NCI-H82 treated with DMSO at 0.1 percent for 48 hours (cell line): ENCODE data around the gene MEIS3.

Experiments
- DNase-seq: peaks from one replicate; lab custom pipeline; 2025; ENCODE audit not compliant: unreplicated experiment; lab: John Stamatoyannopoulos, UW

MEIS3 gene

DNA sequence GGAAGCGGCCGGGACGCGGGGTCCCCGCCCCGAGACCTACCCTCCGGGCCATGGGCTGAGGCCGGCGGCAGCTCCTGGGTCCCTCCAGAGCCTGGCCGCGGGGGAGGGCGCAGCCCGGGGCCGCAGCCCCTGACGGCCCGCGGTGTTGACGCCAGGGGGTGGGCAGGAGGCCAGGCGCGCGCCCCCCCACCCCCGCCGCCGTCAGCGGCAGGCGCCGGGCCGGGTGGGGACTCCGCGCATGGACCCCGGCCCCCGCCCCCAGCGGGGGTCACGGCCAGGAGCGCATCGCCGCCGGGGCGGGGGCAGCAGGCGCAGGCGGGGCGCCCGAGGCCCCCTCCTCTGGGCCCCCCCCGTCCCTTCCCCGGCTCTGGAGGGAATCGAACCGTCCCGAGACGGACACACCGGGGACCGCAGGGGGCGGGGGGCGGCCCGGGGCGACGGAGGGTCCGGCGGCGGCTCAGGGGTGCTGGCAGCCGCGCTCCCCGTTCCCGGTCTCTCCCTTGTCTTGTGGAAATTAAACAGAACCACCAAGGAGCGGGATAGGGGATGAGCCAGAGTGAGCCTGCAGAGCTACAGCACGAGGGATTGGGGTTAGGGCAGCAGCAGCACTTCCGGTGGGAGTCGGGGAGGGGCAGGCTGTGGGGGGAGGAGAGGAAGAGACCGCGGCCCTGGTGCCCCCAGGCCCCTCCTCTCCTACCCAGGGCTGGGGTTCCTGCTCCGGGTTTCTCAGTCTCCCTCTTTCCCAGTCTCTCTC lies at the start of gene MEIS3:
Gene MEIS3 (minus strand): TSS at position 498 of the 754 bp plus-strand sequence. CDS start 446 bp downstream, at position 52.
- DNase-seq, result no peak

DNA sequence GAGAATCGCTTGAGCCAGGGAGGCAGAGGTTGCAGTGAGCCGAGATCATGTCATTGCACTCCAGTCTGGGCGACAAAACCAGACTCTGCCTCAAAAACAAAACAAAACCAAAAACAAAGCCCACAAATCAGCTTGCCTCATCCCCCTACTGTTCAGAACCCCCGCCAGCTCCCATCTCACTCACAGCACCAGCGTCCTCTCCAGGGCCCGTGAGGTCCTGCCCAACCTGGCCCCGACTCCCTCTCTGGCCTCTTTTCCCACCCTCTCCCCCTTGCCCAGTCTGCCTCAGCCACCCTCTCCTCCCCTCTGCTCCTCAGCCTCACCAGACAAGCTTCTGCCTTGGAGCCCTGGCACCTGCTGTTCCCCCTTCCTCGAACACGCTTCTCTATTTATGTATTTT lies 48.6 kb upstream of the MEIS3 start:
- no peak for DNase-seq

- no peak for DNase-seq
Measured at GRCh38 chr19:47465957-47466356, 46.6 kb upstream of the MEIS3 start.

DNA sequence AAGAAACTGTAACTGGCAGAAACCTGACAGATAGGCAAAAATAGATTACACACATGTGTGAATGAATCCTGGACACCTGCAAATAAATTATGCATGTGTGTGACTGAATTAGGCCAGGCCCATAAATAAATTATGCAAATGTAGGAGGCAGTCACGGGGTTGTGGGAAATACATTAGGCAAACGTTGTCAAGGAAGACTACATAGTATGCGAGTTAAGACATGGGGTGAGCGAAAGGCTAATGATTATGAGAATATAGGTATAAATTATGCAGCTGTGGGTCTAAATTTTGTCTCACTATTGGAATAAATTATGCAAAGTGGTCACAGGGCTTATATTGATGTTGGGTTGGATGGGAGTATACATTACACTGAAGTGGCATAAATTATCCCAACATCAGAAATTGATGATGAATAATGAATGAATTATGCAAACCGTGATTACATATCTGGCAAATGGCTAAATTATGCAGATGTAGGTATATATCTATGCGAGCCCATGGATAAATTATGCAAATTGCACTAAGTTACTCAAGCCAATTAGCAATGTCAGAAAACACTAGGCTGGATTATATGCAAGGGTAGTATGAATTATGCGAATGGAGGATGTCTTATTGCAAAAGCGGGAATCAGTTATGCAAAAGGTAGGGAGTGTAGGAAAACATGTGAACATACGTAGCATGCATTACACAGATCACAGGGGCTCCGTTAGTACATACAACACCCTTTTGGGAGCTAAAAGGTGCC lies 45.5 kb upstream of the MEIS3 start:
- no peak for DNase-seq

- DNase-seq, result no peak
Measured at GRCh38 chr19:47461876-47462275, 42.5 kb upstream of the MEIS3 start.

DNA sequence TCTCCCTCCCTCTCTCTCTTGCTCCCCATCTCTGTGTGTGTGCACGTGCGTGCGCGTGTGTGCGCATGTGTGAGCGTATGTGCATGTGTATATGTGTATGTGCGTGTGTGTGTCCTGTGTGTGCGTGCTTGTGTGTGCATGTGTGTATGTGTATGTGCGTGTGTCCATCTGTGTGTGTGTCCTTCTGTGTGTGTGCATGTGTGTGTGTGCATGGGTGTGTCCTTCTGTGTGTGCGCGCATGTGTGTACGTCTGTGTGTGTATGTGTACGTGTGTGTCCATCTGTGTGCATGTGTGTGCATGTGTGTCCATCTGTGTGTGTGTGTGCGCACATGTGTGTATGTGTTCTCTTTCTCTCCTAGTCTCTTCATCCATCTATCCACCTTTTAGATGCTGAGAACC lies 40.1 kb upstream of the MEIS3 start:
- DNase-seq, result no peak

DNA sequence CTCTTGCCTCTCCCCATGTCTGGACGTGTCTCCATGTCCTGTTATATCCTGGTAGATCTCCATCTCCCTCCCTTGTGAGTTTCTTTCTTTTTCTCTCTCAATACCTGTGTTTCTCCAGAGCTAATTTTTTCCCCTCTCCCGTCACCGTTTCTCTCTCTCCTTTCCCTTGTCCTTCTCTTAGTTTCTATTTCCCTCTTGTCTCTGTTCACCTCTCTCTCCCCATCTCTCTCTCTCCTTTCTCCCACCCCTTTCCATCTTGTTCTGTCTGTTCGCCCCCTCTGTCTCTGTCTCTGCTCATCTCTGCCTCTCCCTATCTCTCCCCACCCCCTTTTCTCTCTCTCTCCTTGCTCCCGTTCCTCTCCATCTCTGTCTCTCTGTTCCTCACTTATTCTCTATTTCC lies 39.3 kb upstream of the MEIS3 start:
- DNase-seq, result no peak

DNA sequence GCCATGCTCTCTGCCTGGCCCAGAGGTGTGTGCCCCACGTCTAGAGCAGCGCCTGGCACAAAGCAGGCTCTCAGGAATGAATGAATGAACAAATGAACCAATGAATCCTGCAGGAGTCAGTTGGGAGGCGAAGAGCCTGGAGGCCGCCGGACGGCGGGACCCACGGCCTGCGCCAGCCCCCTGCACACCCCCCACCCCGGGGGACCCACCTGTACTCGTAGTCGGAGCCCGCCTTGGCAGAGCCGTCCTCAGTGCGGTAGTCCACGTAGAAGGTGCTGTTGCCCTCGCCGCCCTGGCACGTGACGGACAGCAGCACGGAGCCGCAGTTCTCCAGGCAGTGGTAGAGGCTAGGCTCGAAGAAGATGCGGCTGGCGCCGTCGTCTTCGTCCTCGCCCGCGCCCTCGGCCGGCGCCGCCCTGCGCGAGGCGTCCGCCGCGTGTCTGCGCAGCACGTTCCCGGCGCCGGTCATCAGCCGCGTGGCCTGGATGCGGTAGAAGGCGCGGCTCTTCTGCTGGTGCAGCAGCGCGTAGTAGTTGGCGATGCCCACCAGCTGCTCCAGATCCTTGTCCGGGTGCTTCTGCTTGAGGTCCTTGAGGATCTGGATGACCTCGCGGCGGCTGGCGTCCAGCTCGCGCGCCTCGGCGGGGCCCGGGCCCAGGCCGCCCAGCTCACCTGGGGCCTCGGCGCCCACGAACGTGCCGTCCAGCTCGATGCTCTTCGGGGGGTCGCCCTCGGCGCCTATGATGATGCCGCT lies 37.6 kb upstream of the MEIS3 start:
- DNase-seq, result no peak

GRCh38 chr19:47450478-47450877 lies 31.2 kb upstream of the MEIS3 start:
- no peak for DNase-seq

- no peak for DNase-seq
Measured at GRCh38 chr19:47448360-47448727, 29.0 kb upstream of the MEIS3 start.

DNA sequence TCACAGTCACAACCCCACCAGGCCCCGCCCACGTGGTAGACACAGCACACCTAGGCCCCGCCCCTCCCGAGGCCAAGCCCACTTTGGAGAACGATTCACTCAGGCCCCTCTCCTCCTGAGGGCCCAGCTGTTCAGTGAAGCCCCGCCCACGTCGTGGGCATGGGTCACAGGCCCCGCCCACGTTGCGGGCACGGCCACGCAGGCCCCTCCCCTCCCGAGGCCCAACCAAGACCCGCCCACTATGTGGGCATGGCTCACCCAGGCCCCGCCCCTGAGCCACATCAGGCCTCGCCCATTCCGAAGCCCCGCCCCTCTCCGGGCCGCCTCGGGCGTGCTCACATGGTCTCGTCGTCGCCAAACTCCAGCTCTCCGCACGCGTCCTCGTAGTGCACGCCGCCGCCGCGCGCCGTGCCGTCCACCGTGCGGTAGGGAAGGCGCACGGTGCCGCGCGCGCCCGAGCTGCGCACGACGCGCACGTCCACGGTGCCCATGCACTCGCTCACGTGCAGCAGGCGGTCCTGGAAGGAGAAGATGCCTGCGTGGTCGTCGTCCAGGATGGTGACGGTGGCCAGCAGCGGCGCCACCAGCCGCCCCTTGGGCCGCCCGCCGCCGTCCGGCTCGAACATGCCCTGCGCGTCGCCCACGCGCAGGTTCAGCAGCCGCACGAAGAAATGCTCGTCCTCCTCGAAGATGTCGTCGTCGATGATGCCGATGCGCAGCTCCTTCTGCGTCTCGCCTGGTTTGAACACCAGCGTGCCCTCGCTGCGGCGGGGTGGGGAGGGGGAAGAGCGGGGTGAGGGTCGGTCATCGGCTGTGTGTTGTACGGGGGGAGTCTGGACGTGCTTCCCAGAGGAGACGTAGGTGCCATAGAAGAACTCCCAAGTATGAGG lies 28.4 kb upstream of the MEIS3 start:
- peak; percentile 95 for DNase-seq

DNA sequence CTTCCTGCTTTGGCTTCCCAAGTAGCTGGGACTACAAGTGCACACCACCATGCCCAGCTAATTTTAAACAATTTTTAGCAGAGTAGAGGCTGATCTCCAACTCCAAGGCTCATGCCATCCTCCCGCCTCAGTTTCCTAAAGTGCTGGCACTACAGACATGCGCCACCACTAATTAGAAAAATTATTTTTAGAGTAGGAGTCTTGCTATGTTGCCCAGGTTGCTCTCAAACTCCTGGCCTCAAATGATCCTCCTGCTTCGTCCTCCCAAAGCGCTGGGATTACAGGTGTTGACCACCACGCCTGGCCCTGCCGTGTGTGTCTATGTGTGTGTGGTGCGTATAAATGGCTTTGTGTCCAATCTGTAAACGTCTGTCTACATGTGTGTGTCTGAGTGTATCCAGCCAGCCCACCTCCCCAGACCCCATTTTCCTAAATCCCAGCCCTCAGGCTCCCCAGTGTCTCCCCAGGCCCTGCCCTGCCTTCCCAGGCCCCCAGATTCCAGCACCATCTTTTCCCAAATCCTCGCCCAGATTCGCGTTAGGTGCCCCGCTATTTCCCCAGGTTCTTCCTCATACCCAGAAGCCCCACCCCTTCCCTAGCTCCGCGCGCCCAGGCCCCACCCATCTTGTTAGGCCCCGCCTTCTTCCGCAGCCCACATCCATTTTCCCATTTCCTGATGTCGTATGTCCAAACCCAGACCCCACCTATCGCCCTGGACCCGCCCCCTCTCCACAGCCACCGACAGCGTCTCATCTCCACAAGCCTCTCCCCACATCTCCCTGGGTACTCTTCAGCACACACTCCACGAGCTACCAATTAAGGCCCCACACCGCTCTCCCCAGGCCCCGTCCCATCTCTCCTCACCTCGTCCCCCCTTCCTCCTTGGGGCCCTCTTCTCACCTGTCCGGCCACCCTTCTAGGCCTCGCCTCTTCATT lies 27.5 kb upstream of the MEIS3 start:
- peak; percentile 95 for DNase-seq

DNA sequence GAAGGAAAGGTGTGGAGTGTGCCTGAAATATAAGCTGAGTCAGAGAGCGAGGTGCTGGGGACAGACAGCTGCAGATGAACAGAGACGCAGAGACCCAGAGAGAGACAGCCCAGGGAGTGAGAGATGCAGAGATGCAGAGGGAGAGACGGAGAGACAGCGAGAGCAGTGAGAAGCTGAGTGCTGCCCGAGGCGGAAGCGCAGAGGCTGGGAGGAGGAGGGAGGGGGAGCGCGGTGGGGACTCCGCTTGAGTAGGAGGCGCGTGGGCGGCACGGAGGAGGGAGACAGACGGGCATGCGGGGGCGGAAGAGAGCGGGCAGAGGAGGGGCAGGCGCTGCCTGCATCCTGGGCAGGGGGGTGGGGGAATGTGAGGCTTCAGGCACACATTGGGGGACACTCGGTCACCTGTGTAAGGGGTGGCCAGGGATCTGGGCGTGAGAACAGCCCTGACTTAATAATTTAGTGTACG lies 26.6 kb upstream of the MEIS3 start:
- peak; percentile 57 for DNase-seq

DNA sequence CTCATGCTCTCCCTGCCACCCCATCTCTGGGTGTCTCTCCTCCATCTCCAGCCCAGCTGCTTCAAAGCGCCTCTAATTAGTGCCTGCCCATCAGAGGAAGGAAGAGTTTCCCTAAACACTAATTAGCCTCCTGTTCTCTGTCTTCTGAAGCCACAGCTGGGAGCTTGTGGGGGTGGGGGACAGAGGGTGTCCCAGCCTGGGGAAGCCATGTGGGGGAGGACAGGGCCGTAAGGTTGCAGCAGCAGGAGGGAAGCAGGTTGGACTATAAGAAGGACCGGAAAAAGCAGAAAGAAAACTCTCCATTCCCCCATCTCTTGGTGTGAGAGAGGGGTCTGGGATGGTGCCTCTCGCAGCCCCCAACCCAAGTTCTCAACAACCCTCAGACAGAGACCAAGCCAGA lies 26.2 kb upstream of the MEIS3 start:
- DNase-seq, result no peak

- no peak for DNase-seq
Measured at GRCh38 chr19:47444388-47444821, 25.1 kb upstream of the MEIS3 start.

DNA sequence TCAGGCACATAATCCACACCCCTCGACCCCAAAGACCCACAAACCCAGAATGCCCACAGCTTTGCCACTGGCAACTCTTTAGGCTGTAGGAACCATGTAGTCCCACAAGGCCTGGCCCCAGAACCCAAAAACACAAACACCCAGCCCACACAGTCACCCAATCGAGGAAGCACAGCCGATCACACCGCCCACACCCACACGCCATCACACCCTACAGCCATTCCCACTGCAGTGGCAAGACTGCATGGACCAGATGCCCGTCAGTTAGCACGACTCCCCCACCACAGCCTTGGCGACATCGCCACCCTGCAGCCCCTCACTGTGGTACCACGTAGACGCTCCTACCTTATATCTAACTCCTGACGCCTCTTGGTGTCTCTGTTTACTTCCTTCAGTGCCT lies 24.0 kb upstream of the MEIS3 start:
- DNase-seq, result no peak

- DNase-seq, result no peak
Measured at GRCh38 chr19:47438793-47439220, 19.5 kb upstream of the MEIS3 start.

DNA sequence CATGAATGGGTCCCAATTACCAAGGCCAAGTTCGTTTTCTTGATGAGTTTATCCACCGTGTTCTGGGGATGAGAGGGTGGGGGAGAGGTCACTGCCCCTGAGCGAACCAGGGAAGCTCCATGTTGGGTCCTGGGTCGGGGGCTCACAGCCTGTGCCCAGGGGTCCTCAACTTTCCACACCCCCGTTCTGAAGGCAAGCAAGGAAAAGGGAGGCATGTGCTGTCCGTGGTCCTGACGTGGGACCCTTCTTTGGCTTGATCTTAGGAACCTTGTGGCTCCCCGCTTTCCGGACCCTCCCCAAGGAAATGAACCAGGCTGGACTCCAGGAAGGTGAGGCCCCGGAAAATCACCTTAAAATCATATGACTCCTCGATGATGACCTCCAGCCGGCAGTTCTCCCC lies 18.2 kb upstream of the MEIS3 start:
- DNase-seq, result no peak

- peak; percentile 49 for DNase-seq
Measured at GRCh38 chr19:47436712-47437401, 17.5 kb upstream of the MEIS3 start.
